Nephron (organoid): ENCODE results near the gene RPL13.

Experiments used
- H3K27ac Mint-ChIP-seq, 3 experiments: 2 replicates each; pipeline ENCODE4 v1.8.0; 2020; ENCODE audit warnings: mixed read lengths in 3 of 3, mild to moderate bottlenecking in 2 of 3, moderate library complexity in 1 of 3
- H3K27me3 Mint-ChIP-seq: 2 replicates; pipeline ENCODE4 v1.8.0; 2021; ENCODE audit warnings: low read depth, mild to moderate bottlenecking, moderate library complexity, mixed read lengths
- H3K36me3 Mint-ChIP-seq: 2 replicates; pipeline ENCODE4 v1.8.0; 2020; ENCODE audit warnings: low read depth, mixed read lengths
- H3K4me1 Mint-ChIP-seq: 2 replicates; pipeline ENCODE4 v1.8.0; 2020; ENCODE audit warnings: mixed read lengths
- H3K4me3 Mint-ChIP-seq, 3 experiments: 2 replicates each; pipeline ENCODE4 v1.8.0; 2020; ENCODE audit warnings: mild to moderate bottlenecking in 3 of 3, mixed read lengths in 3 of 3, moderate library complexity in 2 of 3
- H3K9me3 Mint-ChIP-seq: 2 replicates; pipeline ENCODE4 v1.8.0; 2020; ENCODE audit warnings: mixed read lengths
- CTCF ChIP-seq, 3 experiments: fragments of 200-600 bp; sonication (generic); IDR thresholded peaks; one replicate each; pipeline ENCODE4 v1.5.0; 2021; ENCODE audit warnings: antibody characterized with exemption in 3 of 3; ENCODE audit not compliant: unreplicated experiment in 3 of 3

Gene RPL13

GRCh38 chr16:89541792-89542191, 18.7 kb upstream of the RPL13 start:
- H3K27ac Mint-ChIP-seq: no peak overlapping the region
- H3K36me3 Mint-ChIP-seq: peaks cover 41% of the 10 kb centered on the region
- H3K9me3 Mint-ChIP-seq: no peaks in the 10 kb centered on the region
- no peak overlapping the region for H3K4me3 Mint-ChIP-seq
- peaks cover 3% of the 10 kb centered on the region for H3K4me1 Mint-ChIP-seq
- no peak for TF ChIP-seq CTCF (IDR thresholded peaks at IDR 0.05; ENCODE audit: unreplicated experiment in 3 of 3)
- H3K27me3 Mint-ChIP-seq: no peaks in the 10 kb centered on the region

GRCh38 chr16:89544113-89544512, 16.4 kb upstream of the RPL13 start:
- Mint-ChIP-seq H3K27ac (peak overlapping the region in 1 of 3 experiments; percentile 53), H3K36me3 (peaks cover 52% of the 10 kb centered on the region), H3K4me1 (no peaks in the 10 kb centered on the region), H3K9me3 (no peaks in the 10 kb centered on the region), H3K27me3 (no peaks in the 10 kb centered on the region), H3K4me3 (no peak overlapping the region)
- no peak for TF ChIP-seq CTCF (IDR thresholded peaks at IDR 0.05; ENCODE audit: unreplicated experiment in 3 of 3)

GRCh38 chr16:89544713-89545043, 15.8 kb upstream of the RPL13 start:
- Mint-ChIP-seq H3K4me3 (no peak overlapping the region), H3K4me1 (no peaks in the 10 kb centered on the region), H3K36me3 (peaks cover 57% of the 10 kb centered on the region), H3K9me3 (no peaks in the 10 kb centered on the region), H3K27me3 (no peaks in the 10 kb centered on the region), H3K27ac (peak overlapping the region in 1 of 3 experiments; percentile 92)
- TF ChIP-seq CTCF (IDR thresholded peaks at IDR 0.05; ENCODE audit: unreplicated experiment in 3 of 3): no peak

- Mint-ChIP-seq H3K36me3 (peaks cover 56% of the 10 kb centered on the region), H3K4me3 (peak overlapping the region in 1 of 3 experiments; percentile 48)
Measured at GRCh38 chr16:89545044-89545830, 15.2 kb upstream of the RPL13 start.

GRCh38 chr16:89545831-89546574, 14.5 kb upstream of the RPL13 start:
- Mint-ChIP-seq H3K9me3 (no peaks in the 10 kb centered on the region), H3K27ac (peak overlapping the region in 1 of 3 experiments; percentile 92), H3K4me1 (no peaks in the 10 kb centered on the region), H3K27me3 (no peaks in the 10 kb centered on the region), H3K4me3 (no peak overlapping the region), H3K36me3 (peaks cover 61% of the 10 kb centered on the region)
- TF ChIP-seq CTCF (IDR thresholded peaks at IDR 0.05; ENCODE audit: unreplicated experiment in 3 of 3): no peak

More at GRCh38 chr16:89545044-89545830, 15.2 kb upstream of the RPL13 start:
- Mint-ChIP-seq H3K9me3 (no peaks in the 10 kb centered on the region), H3K27me3 (no peaks in the 10 kb centered on the region), H3K4me1 (no peaks in the 10 kb centered on the region), H3K27ac (peak overlapping the region in 1 of 3 experiments; percentile 92)
- no peak for TF ChIP-seq CTCF (IDR thresholded peaks at IDR 0.05; ENCODE audit: unreplicated experiment in 3 of 3)
